ENCODE measurements around the gene MCUB.

Gene MCUB

DNA sequence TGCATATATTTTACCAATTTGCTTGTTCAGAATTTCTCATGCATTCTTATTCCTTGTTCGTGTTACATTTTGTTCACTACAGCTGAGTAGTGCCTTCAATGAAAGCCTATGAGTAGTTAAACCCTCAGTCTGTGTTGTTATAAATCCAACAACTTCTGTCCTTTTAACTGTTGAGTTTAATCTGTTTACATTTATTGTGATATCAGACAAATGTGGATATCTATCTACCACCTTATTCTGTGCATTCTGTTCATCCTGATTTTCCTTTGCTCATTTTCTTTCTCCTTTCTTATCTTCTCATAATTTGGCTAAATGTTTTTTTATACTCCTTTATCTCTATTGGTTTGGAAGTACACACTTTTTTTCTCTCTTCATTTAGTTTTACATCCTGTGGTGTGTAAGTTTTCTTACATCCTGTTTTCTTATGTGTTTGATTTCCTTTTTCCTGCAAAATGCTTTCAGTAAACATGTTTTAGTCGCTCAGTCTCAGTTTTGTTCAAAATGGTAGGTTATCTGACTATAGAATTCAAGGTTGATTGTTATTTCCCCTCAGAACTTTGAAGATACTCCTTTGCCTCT is 89.0 kb downstream of the MCUB start:
- TF ChIP-seq, protein P1, sequence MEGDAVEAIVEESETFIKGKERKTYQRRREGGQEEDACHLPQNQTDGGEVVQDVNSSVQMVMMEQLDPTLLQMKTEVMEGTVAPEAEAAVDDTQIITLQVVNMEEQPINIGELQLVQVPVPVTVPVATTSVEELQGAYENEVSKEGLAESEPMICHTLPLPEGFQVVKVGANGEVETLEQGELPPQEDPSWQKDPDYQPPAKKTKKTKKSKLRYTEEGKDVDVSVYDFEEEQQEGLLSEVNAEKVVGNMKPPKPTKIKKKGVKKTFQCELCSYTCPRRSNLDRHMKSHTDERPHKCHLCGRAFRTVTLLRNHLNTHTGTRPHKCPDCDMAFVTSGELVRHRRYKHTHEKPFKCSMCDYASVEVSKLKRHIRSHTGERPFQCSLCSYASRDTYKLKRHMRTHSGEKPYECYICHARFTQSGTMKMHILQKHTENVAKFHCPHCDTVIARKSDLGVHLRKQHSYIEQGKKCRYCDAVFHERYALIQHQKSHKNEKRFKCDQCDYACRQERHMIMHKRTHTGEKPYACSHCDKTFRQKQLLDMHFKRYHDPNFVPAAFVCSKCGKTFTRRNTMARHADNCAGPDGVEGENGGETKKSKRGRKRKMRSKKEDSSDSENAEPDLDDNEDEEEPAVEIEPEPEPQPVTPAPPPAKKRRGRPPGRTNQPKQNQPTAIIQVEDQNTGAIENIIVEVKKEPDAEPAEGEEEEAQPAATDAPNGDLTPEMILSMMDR (IDR thresholded peaks at IDR 0.05; ENCODE audit: borderline replicate concordance, insufficient read depth, low read depth, low read length): no peak
- no peak overlapping the region for H3K4me3 ChIP-seq (ENCODE audit: low read depth, low read length)

DNA sequence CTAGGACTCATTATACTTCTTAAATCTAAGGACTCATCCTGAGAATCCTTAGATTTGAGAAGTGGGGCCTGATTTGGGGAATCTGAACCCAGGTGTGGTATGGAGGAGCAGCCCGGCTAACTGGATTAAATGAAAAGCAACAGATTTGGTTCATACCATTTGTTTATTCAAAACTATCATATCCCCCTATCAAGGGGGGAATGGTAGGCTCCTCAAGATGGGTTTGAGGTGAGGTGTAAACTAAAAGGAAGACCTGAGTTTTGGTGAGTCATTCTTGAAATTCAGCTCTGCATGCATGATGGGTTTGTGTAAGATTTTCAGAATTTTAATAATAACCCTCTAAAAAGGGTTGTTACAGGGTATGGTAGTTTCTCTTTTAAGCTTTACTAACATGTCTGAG is 89.8 kb downstream of the MCUB start:
- TF ChIP-seq, protein P1 (IDR thresholded peaks at IDR 0.05; ENCODE audit: borderline replicate concordance, insufficient read depth, low read depth, low read length): no peak

DNA sequence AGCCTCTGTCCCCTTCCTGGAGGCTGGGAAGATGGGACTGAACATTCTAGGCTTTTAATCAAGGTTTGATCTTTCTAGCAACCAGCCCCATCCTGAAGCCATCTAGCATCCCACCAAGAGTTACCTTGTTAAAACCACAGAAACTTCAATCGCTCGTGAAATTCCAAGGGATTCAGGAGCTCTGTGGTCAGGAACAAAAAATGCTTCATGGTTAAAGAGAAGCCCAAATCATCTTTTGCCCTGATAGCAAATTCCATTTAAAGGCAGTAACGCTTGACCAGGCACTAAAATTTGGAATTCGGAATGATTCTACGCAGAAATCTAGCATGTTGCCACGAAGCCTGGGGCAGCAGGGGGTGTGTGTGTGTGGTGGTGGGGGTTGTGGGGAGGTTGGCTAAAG is 95.3 kb downstream of the MCUB start:
- H3K4me3 ChIP-seq (ENCODE audit: low read depth, low read length): no peak overlapping the region
- TF ChIP-seq, protein P1 (IDR thresholded peaks at IDR 0.05; ENCODE audit: borderline replicate concordance, insufficient read depth, low read depth, low read length): no peak

More for the DNA sequence above, 89.8 kb downstream of the MCUB start:
- no peak overlapping the region for H3K4me3 ChIP-seq (ENCODE audit: low read depth, low read length)

DNA sequence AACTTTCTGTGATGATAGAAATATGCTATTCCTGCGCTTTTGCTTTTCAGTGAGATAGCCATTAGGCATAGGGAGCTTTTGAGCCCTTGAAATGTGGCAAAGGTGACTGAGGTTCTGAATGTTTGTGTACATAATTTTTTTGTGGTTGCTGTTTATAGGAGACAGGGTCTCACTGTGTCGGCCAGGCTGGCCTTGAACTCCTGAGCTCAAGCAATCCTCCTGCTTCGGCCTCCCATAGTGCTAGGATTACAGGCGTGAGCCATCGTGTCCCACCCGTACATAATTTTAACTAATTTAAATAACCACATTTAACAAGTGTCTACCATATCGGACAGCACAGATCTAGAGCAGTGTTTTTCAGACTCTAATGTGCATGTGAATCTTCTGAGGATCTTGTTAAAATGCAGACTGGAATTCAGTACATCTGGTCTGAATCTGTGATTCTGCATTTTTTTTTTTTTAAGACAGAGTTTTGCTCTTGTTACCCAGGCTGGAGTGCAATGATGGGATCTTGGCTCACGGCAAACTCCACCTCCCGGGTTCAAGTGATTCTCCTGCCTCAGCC is 97.9 kb downstream of the MCUB start:
- no peak overlapping the region for H3K4me3 ChIP-seq (ENCODE audit: low read depth, low read length)
- TF ChIP-seq, protein P1 (IDR thresholded peaks at IDR 0.05; ENCODE audit: borderline replicate concordance, insufficient read depth, low read depth, low read length): no peak

DNA sequence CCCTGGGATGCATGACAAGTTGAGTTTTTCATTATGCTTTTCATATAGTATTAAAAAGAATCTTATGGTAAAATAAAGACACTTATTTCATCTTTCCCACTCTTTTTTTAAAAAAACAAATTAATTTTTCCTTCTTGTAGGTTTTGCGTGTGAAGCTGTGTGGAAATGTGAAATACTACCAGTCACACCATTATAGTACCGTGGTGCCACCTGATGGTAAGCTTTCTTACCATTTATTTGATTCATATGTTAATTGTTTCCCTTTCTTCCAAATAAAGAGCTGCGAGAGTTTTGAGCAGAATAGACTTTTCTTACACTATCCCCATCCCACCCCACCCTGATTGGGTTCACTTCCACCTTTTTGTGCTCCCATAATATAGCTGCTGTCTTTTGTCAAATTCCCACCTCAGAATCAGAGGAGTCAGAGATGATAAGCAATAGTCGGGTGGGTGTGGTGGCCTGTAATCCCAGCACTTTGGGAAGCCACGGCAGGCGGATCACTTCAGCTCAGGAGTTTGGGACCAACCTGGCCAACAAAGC is 98.9 kb downstream of the MCUB start:
- TF ChIP-seq, protein P1 (IDR thresholded peaks at IDR 0.05; ENCODE audit: borderline replicate concordance, insufficient read depth, low read depth, low read length): no peak
- H3K4me3 ChIP-seq (ENCODE audit: low read depth, low read length): no peak overlapping the region

DNA sequence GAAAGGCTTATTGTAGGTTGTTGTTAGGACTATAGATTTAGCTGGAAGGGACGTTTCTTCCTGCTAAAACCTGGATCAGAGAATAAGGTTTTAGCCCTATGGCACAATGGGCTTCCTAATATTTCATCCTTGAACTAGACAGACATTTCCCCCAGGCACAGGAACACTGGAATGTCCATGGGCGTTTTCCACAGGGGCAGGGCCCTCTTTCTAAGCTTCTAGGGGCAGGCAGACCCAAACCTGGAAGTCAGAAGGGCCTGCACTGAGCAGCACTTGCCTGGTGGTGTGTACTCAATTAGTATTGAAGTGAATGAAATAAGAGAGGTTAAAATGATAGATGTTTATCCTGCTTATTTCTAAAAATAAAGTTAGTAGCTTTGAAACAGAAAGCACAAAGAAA is 102.1 kb downstream of the MCUB start:
- TF ChIP-seq, protein P1 (IDR thresholded peaks at IDR 0.05; ENCODE audit: borderline replicate concordance, insufficient read depth, low read depth, low read length): no peak
- no peak overlapping the region for H3K4me3 ChIP-seq (ENCODE audit: low read depth, low read length)

DNA sequence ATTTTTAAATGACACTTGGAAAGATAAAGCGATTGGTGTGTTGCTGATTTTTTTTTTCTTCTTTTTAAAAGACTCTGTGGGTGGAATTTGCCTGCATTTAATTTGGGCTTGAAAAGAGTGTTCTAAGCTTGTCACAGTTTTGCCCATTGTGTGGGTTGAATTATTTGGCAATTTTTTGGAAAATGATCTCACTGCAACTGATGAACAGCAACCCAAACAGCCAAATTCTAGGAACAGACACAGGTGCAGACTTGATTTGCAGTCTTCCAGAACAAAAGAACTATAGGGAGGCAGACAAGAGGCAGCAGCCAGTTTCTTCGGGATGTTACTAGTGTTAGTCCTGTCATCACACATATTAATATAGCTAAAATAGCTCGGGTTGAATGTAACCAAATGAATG is 102.7 kb downstream of the MCUB start:
- H3K4me3 ChIP-seq (ENCODE audit: low read depth, low read length): no peak overlapping the region
- TF ChIP-seq, protein P1 (IDR thresholded peaks at IDR 0.05; ENCODE audit: borderline replicate concordance, insufficient read depth, low read depth, low read length): no peak

Measured in GM12875 (cell line).